Measurements from ENCODE around the gene AGPAT3. TPM values are rescaled to one million over a fixed set of nuclear protein-coding genes. Genes with fewer than 3 reads are reported as not detected.
A peak's percentile ranks its signal among the peaks of the same experiment; 100 is the strongest.

The AGPAT3 gene
- total and polyA plus RNA-seq, 7 experiments from 2014 or later = 11.4 to 121 (median 62.5) TPM

DNA sequence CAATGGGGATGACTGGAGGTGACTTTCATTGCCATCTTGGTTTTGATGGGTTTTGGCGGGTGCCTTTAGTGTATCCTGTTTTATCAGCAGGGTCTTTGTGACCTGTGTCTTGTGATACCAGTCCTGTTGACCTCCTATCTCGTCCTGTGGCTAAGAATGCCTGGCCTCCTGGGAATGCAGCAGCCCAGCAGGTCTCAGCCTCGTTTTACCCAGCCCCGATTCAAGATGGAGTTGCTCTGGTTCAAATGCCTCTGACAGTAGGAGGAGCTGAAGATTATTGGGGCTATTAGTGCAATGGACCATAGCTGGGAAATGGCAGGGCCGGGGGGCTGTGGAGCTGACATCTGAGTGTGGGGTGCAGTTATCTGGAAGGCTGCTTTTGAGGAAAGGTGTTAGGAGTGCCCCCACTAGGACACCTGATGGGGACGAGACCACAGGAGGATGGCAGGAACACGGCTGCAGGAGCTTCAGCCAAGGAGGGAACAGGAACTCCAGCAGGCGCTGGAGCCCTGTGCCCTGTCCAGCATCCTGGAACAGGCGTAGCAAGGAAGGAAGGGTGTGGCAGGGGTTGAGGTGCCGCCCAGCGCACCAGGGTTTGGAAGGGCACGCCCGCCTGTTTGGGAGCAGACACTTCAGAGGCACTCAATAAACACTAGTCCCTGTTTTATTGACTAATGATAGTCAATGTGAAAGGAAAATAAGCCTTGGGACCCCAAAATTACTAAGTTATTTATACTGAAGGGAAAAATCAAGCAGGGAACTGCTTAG is 15.3 kb upstream of the AGPAT3 start:
- ChIA-PET CTCF (interaction anchor here (0.7 kb wide), 1 partner anchor 60 kb away, joined by 3 read pairs; no protein-coding TSS in a partner anchor), POLR2A (no interaction called here)
- intact Hi-C loops (cut with micrococcal nuclease) = no loop called here
- no peak overlapping the region for H3K27ac ChIP-seq (ENCODE audit: low read depth, low read length)
- no peaks in the 10 kb centered on the region for H3K9me3 ChIP-seq (ENCODE audit: control insufficient read depth in 2 of 3, low read length in 3 of 3)
- no peak overlapping the region for H3K4me3 Mint-ChIP-seq
- peaks cover 0 to 12% (median 3%) of the 10 kb centered on the region in 5 donors for H3K36me3 Mint-ChIP-seq
- peaks cover 0 to 28% (median 0%) of the 10 kb centered on the region in 7 donors for H3K4me1 Mint-ChIP-seq
- no peaks in the 10 kb centered on the region for H3K27me3 ChIP-seq (ENCODE audit: control insufficient read depth in 2 of 2, insufficient read depth in 2 of 2, low read length in 2 of 2)
- DNase-seq (no peak), ATAC-seq (no peak)
- H3K9me3 Mint-ChIP-seq = peaks cover 0 to 14% (median 0%) of the 10 kb centered on the region in 11 donors
- H3K4me1 ChIP-seq (ENCODE audit: control insufficient read depth in 2 of 2, insufficient read depth in 2 of 2, low read length in 2 of 2) = no peaks in the 10 kb centered on the region
- peak overlapping the region in 1 of 9 donors; percentile 49 for H3K27ac Mint-ChIP-seq
- no peak overlapping the region for H3K4me3 ChIP-seq (ENCODE audit: low read length)
- H3K27me3 Mint-ChIP-seq = peaks cover 0 to 2% (median 0%) of the 10 kb centered on the region in 5 donors
- H3K36me3 ChIP-seq (ENCODE audit: control insufficient read depth in 2 of 3, insufficient read depth in 3 of 3, low read length in 3 of 3) = no peaks in the 10 kb centered on the region

DNA sequence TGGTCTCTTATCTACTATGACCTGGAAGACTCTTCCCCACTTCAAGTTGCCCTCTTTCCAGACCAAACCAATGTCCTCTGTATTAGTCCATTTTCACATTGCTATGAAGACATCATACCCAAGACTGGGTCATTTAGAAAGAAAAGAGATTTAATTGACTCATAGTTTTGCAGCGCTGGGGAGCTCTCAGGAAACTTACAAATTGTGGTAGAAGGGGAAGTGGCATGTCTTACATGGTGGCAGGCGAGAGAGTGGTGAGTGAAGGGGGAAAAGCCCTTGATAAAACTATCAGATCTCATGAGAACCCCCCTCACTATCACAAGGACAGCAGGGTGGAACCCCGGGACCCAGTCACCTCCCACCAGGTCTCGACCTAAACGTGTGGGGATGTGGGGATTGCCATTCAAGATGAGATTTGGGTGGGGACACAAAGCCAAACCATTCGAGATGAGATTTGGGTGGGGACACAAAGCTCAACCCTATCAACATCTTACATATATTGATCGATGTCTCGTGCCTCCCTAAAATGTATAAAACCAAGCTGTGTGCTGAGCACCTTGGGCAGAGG is 14.2 kb upstream of the AGPAT3 start:
- peaks cover 0 to 11% (median 3%) of the 10 kb centered on the region in 5 donors for H3K36me3 Mint-ChIP-seq
- H3K4me1 Mint-ChIP-seq = peaks cover 0 to 38% (median 2%) of the 10 kb centered on the region in 7 donors
- ChIA-PET POLR2A (no interaction called here), CTCF (no interaction called here)
- ATAC-seq = peak; percentile 44
- Histone ChIP-seq H3K4me1 (ENCODE audit: control insufficient read depth in 2 of 2, insufficient read depth in 2 of 2, low read length in 2 of 2) (no peaks in the 10 kb centered on the region), H3K36me3 (ENCODE audit: control insufficient read depth in 2 of 3, insufficient read depth in 3 of 3, low read length in 3 of 3) (no peaks in the 10 kb centered on the region), H3K27me3 (ENCODE audit: control insufficient read depth in 2 of 2, insufficient read depth in 2 of 2, low read length in 2 of 2) (no peaks in the 10 kb centered on the region), H3K27ac (ENCODE audit: low read depth, low read length) (no peak overlapping the region), H3K9me3 (ENCODE audit: control insufficient read depth in 2 of 3, low read length in 3 of 3) (no peaks in the 10 kb centered on the region), H3K4me3 (ENCODE audit: low read length) (no peak overlapping the region)
- H3K27me3 Mint-ChIP-seq = peaks cover 0 to 6% (median under 1%) of the 10 kb centered on the region in 5 donors
- no peak for DNase-seq
- no peak overlapping the region for H3K27ac Mint-ChIP-seq
- H3K9me3 Mint-ChIP-seq = peaks cover 0 to 12% (median 0%) of the 10 kb centered on the region in 11 donors
- H3K4me3 Mint-ChIP-seq = no peak overlapping the region
- intact Hi-C loops (cut with micrococcal nuclease) = no loop called here

DNA sequence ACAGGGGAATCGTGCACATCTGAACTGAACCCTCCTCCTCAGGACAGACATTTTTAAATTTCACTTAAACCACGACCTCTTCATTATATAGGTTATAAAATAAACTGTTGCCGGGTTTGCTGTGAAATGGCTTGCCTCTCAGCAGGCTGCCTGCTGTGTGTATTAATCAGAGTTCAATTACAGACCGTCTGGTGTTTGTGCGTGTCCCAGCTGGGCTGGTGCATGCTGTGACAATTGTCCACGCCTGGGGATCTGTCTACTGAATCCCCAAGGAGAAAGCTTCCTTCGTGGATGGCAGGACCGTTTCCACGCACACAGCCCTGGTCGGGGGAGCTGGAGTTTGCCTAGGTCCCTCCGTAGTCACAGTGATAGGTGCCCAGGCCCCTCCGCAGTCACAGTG is 13.4 kb upstream of the AGPAT3 start:
- intact Hi-C loops (cut with micrococcal nuclease) = no loop called here
- peaks cover 0 to 42% (median 4%) of the 10 kb centered on the region in 7 donors for H3K4me1 Mint-ChIP-seq
- peaks cover 0 to 12% (median 0%) of the 10 kb centered on the region in 11 donors for H3K9me3 Mint-ChIP-seq
- no peak overlapping the region for H3K4me3 ChIP-seq (ENCODE audit: low read length)
- no peak for DNase-seq
- POLR2A ChIA-PET = no interaction called here
- peaks cover 0 to 11% (median 3%) of the 10 kb centered on the region in 5 donors for H3K36me3 Mint-ChIP-seq
- no peaks in the 10 kb centered on the region for H3K9me3 ChIP-seq (ENCODE audit: control insufficient read depth in 2 of 3, low read length in 3 of 3)
- peak overlapping the region in 1 of 9 donors; percentile 29 for H3K27ac Mint-ChIP-seq
- H3K36me3 ChIP-seq (ENCODE audit: control insufficient read depth in 2 of 3, insufficient read depth in 3 of 3, low read length in 3 of 3) = no peaks in the 10 kb centered on the region
- H3K4me1 ChIP-seq (ENCODE audit: control insufficient read depth in 2 of 2, insufficient read depth in 2 of 2, low read length in 2 of 2) = no peaks in the 10 kb centered on the region
- peaks cover 0 to 10% (median 5%) of the 10 kb centered on the region in 5 donors for H3K27me3 Mint-ChIP-seq
- no peak for ATAC-seq
- CTCF ChIA-PET = no interaction called here
- H3K27ac ChIP-seq (ENCODE audit: low read depth, low read length) = no peak overlapping the region
- H3K4me3 Mint-ChIP-seq = no peak overlapping the region
- no peaks in the 10 kb centered on the region for H3K27me3 ChIP-seq (ENCODE audit: control insufficient read depth in 2 of 2, insufficient read depth in 2 of 2, low read length in 2 of 2)

DNA sequence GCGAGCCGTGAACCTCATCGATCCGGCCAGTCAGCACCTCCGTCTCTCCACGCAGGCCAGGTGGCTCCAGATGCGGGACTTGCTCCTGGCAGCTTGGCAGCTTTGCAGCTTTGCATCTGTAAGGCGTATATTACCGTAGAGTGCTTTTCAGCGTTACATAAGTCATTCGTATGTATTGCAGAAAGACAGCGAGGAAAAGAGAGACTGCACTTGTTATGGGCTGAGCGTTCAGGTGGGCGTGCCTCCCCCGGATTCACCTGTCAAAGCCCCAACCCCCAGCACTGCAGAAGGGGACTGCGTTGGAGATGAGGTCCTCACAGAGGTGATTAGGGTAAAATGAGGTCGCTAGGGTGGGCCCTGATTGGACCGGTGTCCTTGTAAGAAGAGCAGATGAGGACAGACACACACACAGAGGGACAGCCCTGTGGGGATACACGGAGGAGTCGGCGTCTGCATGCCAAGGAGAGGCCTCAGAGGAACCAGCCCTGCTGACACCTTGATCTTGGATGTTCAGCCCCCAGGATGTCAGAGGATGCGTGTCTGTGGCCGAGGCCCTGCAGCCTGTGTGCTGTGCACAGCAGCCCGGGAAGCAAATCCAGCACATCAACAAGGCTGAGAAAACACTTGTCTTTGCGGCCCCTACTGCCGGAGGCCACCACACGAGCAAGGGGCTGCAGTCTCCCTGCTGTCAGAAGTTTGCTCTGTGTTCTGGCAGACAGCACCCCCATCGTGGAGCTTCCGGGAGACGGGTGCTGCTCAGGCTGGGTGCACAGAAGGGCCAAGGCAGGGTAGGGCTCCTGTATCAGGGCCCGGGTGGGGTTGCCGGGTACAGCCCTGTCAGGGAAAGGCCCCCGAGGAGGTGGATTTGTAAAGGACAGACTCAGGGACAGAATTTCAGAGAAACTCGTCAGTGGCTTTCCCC is 10.9 kb upstream of the AGPAT3 start:
- Mint-ChIP-seq H3K4me3 (peak overlapping the region in 1 of 10 donors; percentile 81), H3K4me1 (peaks cover 0 to 50% (median 4%) of the 10 kb centered on the region in 7 donors), H3K9me3 (peaks cover 0 to 8% (median 0%) of the 10 kb centered on the region in 11 donors), H3K36me3 (peaks cover 0 to 11% (median 3%) of the 10 kb centered on the region in 5 donors), H3K27ac (peak overlapping the region in 1 of 9 donors; percentile 93), H3K27me3 (peaks cover 0 to 10% (median 5%) of the 10 kb centered on the region in 5 donors)
- intact Hi-C loops (cut with micrococcal nuclease) = loop anchor here in 1 of 2 donors (2.0 kb wide), 1 partner anchor 43 kb away; no protein-coding TSS in a partner anchor
- POLR2A ChIA-PET = no interaction called here
- no peaks in the 10 kb centered on the region for H3K27me3 ChIP-seq (ENCODE audit: control insufficient read depth in 2 of 2, insufficient read depth in 2 of 2, low read length in 2 of 2)
- H3K36me3 ChIP-seq (ENCODE audit: control insufficient read depth in 2 of 3, insufficient read depth in 3 of 3, low read length in 3 of 3) = no peaks in the 10 kb centered on the region
- CTCF ChIA-PET = no interaction called here
- H3K4me3 ChIP-seq (ENCODE audit: low read length) = no peak overlapping the region
- ATAC-seq = no peak
- DNase-seq = no peak
- H3K9me3 ChIP-seq (ENCODE audit: control insufficient read depth in 2 of 3, low read length in 3 of 3) = no peaks in the 10 kb centered on the region
- no peak overlapping the region for H3K27ac ChIP-seq (ENCODE audit: low read depth, low read length)
- no peaks in the 10 kb centered on the region for H3K4me1 ChIP-seq (ENCODE audit: control insufficient read depth in 2 of 2, insufficient read depth in 2 of 2, low read length in 2 of 2)

DNA sequence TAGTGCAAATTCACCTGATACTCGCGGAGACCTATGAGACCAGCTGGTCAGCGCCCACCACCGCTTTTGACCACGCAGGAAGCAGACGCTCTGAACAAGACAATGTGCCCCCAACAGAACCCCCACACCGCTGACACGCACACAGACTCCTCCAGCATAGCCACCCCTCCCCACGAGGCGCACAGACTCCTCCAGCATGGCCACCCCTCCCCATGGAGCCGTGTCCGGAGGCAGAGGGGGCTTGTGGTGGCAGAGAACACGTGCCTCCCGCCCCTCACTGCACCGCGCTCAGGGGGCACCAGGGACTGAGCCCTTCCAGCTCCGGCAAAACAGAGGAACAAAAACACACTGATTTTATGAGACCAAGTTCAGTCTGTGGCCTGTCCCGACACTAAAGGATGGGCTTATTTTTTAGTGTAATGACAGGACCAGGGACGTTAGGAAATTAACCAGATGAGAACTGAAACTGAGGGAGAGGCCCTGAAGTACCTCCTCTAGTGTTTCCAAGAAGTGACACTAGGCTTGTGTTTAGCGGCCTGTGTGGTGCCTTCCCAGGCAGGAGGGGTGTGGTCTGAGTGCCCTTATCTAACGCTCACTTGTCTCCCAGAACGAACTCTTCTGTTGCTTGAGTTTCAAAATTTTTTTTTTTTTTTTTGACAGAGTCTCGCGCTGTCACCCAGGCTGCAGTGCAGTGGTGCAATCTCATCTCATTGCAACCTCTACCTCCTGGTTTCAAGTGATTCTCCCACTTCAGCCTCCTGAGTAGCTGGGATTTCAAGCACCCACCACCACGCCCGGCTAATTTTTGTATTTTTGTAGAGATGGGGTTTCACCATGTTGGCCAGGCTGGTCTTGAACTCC is 10.0 kb upstream of the AGPAT3 start:
- CTCF ChIA-PET = no interaction called here
- no peak overlapping the region for H3K4me3 ChIP-seq (ENCODE audit: low read length)
- intact Hi-C loops (cut with micrococcal nuclease) = loop anchor here in 1 of 2 donors (1.0 to 2.0 kb wide), 3 partner anchors 9 to 44 kb away; no protein-coding TSS in a partner anchor

More for the DNA sequence above, 10.0 kb upstream of the AGPAT3 start:
- peaks cover 0 to 9% (median 3%) of the 10 kb centered on the region in 5 donors for H3K36me3 Mint-ChIP-seq
- peaks cover 0 to 8% (median 0%) of the 10 kb centered on the region in 11 donors for H3K9me3 Mint-ChIP-seq
- ATAC-seq (peak; percentile 87), DNase-seq (peak in 1 of 9 donors; percentile 61)
- Histone ChIP-seq H3K27me3 (ENCODE audit: control insufficient read depth in 2 of 2, insufficient read depth in 2 of 2, low read length in 2 of 2) (no peaks in the 10 kb centered on the region), H3K9me3 (ENCODE audit: control insufficient read depth in 2 of 3, low read length in 3 of 3) (no peaks in the 10 kb centered on the region), H3K4me1 (ENCODE audit: control insufficient read depth in 2 of 2, insufficient read depth in 2 of 2, low read length in 2 of 2) (no peaks in the 10 kb centered on the region), H3K27ac (ENCODE audit: low read depth, low read length) (no peak overlapping the region), H3K36me3 (ENCODE audit: control insufficient read depth in 2 of 3, insufficient read depth in 3 of 3, low read length in 3 of 3) (no peaks in the 10 kb centered on the region)
- peak overlapping the region in 1 of 9 donors; percentile 93 for H3K27ac Mint-ChIP-seq
- H3K4me1 Mint-ChIP-seq = peaks cover 0 to 47% (median under 1%) of the 10 kb centered on the region in 7 donors
- H3K4me3 Mint-ChIP-seq = peak overlapping the region in 1 of 10 donors; percentile 81
- peaks cover 0 to 10% (median 5%) of the 10 kb centered on the region in 5 donors for H3K27me3 Mint-ChIP-seq
- POLR2A ChIA-PET = no interaction called here
